Activated gamma-delta T cell treated with anti-CD3 and anti-CD28 coated beads, Interleukin-2, amount 50 U/mL, for 16 hours (primary cell): ENCODE measurements around the gene HIVEP2.

ENCODE experiments used
- DNase-seq: peaks from one replicate; pipeline ENCODE4 v3.0.0-alpha.2; 2020; ENCODE audit warnings: low read depth

Gene HIVEP2

GRCh38 chr6:142863981-142864380, 81.0 kb downstream of the HIVEP2 start:
- no peak for DNase-seq

DNA sequence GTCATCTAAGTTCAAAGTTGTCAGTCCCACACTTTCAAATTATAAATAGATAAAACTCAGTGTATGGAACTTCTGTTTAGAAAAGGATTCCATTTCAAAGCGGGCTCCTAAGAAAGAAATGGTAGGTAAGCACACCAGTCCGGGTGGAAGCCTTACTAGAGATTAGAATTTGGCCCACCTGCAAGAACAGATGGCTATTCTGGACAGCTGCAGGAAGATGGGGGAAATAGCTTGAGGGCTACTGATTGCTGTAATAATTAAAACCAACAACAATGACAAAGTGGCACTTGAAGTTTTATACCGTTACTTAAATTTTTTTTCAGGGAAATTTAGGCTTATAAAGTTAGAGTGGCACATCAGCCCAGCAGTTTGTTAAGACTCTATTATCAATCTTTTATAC, 83.3 kb downstream of the HIVEP2 start:
- DNase-seq = no peak

DNA sequence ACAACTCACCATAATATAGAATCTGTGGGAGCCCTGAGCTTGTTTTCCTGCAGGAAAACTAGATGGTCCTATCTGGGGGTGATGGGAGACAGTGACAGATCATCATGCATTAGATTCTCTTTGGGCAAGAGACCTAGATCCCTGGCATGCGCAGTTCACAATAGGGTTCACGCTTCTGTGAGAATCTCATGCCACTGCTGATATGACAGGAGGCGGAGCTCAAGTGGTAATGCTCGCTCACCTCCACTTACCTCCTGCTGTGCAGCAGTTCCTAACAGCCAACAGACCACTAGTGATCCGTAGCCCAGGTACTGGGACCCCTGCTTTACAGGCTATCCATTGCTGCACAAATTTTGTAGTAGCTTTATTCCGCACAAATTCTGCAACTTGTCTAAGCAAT, 84.5 kb downstream of the HIVEP2 start:
- DNase-seq = no peak

GRCh38 chr6:142857796-142858555, 87.0 kb downstream of the HIVEP2 start:
- no peak for DNase-seq

- no peak for DNase-seq
Observed at GRCh38 chr6:142857233-142857761, 87.7 kb downstream of the HIVEP2 start.

DNA sequence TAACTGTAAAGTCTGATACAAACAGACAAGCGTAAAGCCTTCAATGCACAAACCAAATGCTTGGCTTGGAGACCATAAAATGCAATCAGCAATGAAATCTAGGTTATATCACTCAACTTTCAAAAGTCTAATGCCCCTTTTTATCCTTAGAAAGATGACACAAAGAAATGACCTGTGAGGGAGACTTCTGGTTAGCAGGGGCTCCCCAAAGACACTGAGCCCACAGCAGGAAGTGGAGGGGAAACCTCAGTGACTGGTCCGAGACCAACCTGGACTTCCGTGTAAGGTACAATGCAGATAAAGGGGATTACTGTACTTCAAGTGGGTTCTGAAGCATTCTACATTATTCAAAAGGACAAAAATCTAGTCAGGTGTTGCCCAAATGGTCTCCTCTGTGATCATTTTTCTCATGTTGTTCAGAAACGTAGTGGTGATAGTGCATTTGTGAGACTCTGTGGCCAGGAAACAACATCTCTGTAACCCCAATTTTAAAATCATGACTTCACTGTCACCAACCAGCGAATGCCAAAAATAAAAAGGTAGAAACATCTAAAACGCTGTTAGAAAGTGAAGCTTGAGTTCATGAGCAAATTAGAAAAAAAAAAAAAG, 88.2 kb downstream of the HIVEP2 start:
- no peak for DNase-seq

GRCh38 chr6:142855893-142856623, 88.9 kb downstream of the HIVEP2 start:
- no peak for DNase-seq

DNA sequence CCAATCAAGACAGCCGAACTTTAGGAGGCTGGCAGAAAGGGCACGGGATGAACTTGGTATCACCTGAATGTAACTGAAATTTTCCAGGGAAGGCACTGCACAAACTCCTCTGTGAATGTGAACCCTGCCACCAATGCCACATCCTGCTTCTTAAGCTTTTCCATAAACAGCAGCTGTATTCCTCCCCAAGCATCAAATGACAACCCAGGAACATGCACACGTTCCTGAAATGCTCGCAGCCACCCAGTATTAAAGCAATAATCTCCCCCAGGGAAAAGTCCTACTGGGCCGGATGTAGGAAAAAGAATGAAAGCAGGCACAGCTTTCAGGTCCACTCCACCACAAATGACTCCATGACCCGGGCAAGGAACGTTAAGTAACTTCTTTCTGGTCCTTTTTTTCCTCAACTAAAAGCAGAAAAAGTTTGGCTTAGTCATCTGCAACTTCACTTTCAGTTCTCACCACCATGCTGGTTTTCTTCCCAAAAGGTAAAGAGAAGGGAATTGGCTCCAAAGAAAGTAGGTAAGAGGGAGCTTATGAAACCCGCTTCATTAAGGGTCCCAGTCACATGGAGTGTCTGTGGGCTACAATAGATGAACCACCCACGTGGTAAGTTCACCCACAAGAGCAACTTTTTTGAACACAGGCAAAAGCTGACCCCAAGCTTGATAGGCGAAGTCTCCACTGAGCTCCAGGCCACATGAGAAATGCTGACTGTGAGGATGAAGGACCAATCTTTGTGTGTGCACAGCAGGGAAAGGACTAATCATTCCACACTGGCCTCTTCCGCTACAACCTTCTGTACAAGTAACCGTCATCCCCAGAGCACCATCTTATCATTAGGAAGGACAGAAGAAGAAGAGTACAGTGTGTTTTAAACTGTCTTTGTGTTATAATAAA, 90.1 kb downstream of the HIVEP2 start:
- no peak for DNase-seq

DNA sequence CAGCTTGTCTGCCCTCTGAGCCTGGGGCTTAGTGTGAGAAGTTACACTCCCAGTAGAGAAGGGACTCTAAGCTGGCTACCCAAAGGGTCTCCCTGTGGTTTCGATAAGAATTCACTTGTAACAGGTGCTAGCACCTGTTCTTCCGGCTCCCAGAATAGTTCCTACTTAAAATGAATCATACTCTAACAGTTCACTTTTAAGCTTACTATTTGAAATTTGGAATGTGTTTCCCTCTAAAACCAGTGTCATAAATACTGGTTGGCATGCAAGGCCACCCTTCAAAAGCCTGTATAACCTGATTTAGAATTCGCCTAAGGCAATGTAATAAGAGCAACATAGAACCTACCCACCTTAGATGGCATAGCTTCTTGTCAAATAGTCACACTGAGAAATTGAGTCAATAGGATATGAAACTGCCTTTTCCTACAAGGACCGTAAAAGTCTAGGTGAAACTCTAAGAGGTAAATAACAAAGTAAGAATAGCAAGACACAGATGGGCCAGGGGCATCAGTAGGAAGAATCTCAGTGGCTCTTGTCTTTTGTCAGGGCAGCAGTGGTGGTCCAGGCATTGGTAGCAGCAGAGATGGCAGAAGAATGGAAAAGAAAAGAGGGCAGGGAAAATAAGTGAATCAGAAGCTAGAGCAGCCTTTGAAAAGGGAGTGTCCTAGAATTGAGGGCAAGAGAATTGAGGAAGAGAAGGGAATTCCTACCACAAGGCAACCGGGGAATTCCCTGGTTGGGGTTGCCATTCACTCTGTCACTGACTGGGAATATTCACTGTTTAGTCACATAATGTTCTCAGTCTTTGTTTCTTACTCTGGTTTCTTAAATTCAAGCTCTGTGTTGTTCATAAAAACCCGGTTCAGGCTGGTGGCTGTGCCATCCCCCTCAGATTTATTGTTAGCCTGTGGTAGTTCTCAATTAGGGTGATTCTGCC, 91.5 kb downstream of the HIVEP2 start:
- DNase-seq = no peak

DNA sequence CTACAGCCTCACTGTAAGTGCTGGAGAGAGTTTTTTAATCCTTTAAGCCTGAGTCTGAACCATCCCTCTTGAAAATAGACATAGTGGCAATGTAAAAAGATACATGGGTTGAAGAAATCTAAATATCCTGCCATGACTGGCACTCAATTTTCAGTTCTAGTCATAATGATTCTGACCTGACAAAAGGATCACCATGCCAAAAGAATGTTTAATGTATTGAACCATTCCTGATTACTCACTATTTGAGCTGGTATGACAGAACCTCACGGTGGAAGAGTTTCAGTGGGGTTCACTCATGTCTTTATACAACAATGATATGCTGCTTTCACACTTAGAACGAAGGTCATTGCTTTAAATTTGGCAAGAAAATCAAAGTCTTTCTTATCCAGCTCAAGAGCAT, 93.4 kb downstream of the HIVEP2 start:
- no peak for DNase-seq

DNA sequence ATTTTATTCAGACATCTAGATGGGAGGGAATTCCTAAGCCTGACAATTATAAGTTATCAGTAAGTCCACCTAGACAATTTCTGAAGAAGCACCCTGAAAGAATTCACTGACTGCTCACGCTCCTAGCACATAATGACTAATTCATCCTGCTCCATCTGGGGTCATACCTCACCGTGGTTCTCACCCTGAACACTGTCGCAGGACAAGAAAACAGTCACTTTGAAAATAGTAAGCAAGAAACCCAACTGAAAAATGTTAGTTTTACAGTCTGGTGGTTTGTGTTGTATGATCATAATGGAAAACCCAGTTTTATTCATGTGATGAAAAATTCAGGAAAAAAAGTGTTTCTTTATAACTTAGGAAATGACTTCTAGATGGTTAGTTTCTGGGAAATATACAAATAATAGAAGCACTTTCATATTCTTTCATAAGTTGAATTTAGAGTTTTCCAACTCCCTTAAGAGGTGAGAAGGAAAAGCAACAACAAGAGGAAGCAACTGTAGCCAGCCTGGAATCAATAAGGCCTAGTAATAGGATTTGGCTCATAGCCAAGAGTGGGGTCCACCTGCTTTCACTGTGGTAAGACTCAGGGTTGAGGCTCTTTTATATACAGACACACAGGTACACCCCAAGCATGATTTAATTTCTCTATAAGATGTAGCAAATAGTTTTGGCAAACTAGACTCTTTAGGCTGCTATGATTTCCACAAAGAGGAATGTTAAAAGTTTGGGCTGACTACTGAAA, 94.1 kb downstream of the HIVEP2 start:
- no peak for DNase-seq

DNA sequence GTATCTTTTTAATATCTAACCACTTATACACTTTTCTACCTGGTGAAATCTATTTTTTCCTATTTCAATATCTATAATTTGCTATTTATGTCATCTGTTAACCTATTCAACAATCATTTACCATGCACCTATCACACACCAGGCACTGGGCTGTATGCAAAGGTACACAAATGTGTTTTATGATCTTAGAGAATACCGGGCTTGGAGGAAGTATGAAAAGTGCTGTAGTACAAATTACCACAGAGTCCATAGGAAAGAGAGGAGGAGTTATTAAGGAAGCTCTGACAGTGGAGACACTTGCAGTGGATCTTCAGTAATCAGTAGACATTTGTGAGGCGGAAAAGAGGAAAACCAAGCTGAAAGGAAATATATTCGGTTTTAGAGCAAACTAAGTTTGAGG, 96.0 kb downstream of the HIVEP2 start:
- no peak for DNase-seq

- DNase-seq = no peak
Observed at GRCh38 chr6:142848156-142848555, 96.8 kb downstream of the HIVEP2 start.

- no peak for DNase-seq
Observed at GRCh38 chr6:142846883-142847287, 98.1 kb downstream of the HIVEP2 start.

DNA sequence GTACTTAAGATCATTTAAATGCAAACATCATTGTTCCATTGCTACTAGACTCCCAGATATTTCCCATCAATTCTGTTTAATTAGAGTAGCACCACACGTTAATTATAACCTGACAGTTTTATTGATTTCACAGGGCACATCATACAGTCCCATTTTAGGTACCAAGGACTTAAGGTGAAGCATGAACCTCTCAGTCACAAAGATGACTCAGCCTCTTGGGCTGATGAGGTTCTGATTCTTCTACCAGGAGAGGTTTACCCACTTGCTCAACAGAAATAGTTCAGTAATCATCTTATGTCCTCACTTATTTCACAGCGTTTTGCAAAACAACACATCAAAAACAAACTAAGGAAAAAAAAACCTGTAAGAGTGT, 98.5 kb downstream of the HIVEP2 start:
- DNase-seq = no peak

DNA sequence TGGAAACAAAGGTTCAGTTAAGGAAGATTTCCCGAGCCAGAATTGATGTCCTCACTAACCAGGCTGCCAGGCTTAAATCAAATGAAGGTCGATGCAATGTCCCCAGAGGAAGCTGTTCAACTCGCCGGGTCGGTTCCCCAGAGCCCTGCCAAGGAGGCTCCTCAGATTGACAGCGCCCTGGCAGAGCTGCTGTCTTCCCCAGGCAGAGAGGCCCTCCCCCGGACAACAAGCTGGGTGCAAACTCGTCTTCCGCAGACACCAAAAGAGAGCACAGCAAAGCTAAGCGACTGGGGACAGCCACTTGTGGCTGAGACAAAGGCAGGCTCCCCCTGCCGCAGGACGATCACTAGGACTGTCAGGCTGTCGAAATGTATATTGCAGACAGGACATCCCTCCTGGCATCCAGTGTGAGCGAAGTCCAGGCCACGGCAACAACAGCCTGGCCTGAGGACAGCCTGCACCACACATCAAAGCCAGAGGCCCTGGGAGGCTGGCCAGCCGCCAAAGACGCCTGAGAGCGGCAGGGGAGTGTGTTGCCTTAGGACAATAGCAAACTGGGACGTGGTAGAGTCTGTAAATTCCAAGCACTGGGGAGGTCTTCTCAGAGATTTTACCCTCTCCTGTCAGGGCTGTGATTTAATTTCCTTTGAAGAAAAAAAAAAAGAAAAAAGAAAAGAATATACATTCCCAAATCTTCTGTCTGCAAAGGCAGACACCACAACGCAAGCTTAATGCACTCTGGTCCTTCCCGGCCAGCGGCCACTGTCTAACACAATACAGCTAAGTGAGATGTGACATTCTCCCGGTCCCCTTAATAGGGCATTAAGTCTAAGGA, 99.1 kb downstream of the HIVEP2 start:
- no peak for DNase-seq

DNA sequence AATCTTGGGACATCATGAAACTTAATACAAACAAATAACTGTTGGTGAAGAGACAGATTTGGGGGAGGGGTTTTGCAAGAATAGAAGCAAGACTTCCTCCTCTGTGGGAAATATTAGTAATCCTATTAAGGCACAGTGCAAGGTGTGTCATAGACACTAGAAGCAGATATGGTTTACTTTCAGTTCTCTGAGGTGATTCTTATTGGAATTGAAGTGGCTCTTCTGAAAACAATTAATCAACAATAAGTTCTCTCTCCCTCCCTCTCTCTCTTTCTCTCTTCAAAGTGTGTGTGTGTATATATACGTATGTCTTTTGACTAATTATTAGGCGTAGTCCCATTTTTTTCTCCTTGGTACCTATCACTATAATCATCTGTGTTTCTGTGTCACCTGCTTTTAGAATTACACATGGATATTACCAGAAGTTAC, 99.8 kb downstream of the HIVEP2 start:
- no peak for DNase-seq

GRCh38 chr6:142844065-142844755, 100.8 kb downstream of the HIVEP2 start:
- no peak for DNase-seq

- DNase-seq = no peak
Observed at GRCh38 chr6:142843361-142843760, 101.6 kb downstream of the HIVEP2 start.
